Keratinocyte (primary cell): Measurements from ENCODE around the gene SELENOO. TPM values are rescaled to one million over a fixed set of nuclear protein-coding genes. Genes with fewer than 3 reads are reported as not detected.

ENCODE experiments used
- DNase-seq: peaks from one replicate; pipeline ENCODE4 v3.0.0-alpha.2; 2011; ENCODE audit warnings: low read depth, missing footprints, low spot score
- FAIRE-seq: peaks from 2 replicates; lab custom pipeline; 2011; peaks lifted over from hg19 to GRCh38; lab: Jason Lieb, UNC
- H2AFZ ChIP-seq: 2 replicates; pipeline ENCODE4 v1.6.0; 2012; ENCODE audit warnings: low read length, control low read depth, inconsistent platforms; ENCODE audit not compliant: control insufficient read depth
- H3K27ac ChIP-seq: 2 replicates; pipeline ENCODE4 v1.5.1; 2011; ENCODE audit warnings: low read length; ENCODE audit not compliant: control insufficient read depth, insufficient read depth
- H3K27me3 ChIP-seq: 3 replicates; pipeline ENCODE4 v1.6.0; 2011; ENCODE audit warnings: low read length; ENCODE audit not compliant: control insufficient read depth, insufficient read depth; ENCODE audit errors: extremely low read depth
- H3K36me3 ChIP-seq, 2 experiments: 2 replicates in 1 of 2; 3 replicates in 1 of 2; pipeline ENCODE4 v1.5.1; 2011; ENCODE audit warnings: low read length in 2 of 2, mild to moderate bottlenecking in 1 of 2; ENCODE audit not compliant: control insufficient read depth in 2 of 2, insufficient read depth in 2 of 2; ENCODE audit errors: extremely low read depth in 1 of 2
- H3K4me1 ChIP-seq: 3 replicates; pipeline ENCODE4 v1.5.1; 2011; ENCODE audit warnings: low read length; ENCODE audit not compliant: control insufficient read depth, insufficient read depth; ENCODE audit errors: extremely low read depth
- H3K4me2 ChIP-seq: 3 replicates; pipeline ENCODE4 v1.6.0; 2011; ENCODE audit warnings: low read depth, low read length; ENCODE audit not compliant: control insufficient read depth, insufficient read depth; ENCODE audit errors: extremely low read depth
- H3K4me3 ChIP-seq, 3 experiments: fragments of 200-600 bp in 1 of 3; sonication (generic) in 1 of 3; 2 replicates in 2 of 3; 3 replicates in 1 of 3; pipeline ENCODE4 v1.5.1; 2011 to 2016; ENCODE audit warnings: low read length in 3 of 3, mild to moderate bottlenecking in 3 of 3, control low read depth in 2 of 3, inconsistent platforms in 1 of 3, low read depth in 1 of 3, mixed read lengths in 1 of 3, mixed run types in 1 of 3, moderate library complexity in 1 of 3; ENCODE audit not compliant: control insufficient read depth in 2 of 3, insufficient read depth in 2 of 3; ENCODE audit errors: extremely low read depth in 1 of 3
- H3K79me2 ChIP-seq: 2 replicates; pipeline ENCODE4 v1.6.0; 2012; ENCODE audit warnings: low read length; ENCODE audit not compliant: control insufficient read depth, insufficient read depth
- H3K9ac ChIP-seq: 3 replicates; pipeline ENCODE4 v1.6.0; 2011; ENCODE audit warnings: low read length; ENCODE audit not compliant: control insufficient read depth, insufficient read depth; ENCODE audit errors: extremely low read depth
- H3K9me1 ChIP-seq: 3 replicates; pipeline ENCODE4 v1.6.0; 2011; ENCODE audit warnings: low read length; ENCODE audit not compliant: control insufficient read depth, insufficient read depth; ENCODE audit errors: extremely low read depth
- H3K9me3 ChIP-seq: 2 replicates; pipeline ENCODE4 v1.5.1; 2012; ENCODE audit warnings: low read depth, low read length; ENCODE audit not compliant: control insufficient read depth
- H4K20me1 ChIP-seq: 3 replicates; pipeline ENCODE4 v1.6.0; 2011; ENCODE audit warnings: low read length; ENCODE audit not compliant: control insufficient read depth, insufficient read depth; ENCODE audit errors: extremely low read depth
- CTCF ChIP-seq, 3 experiments: IDR thresholded peaks in 1 of 3; conservative IDR thresholded peaks in 1 of 3; optimal IDR thresholded peaks in 1 of 3; 2 replicates in 2 of 3; 3 replicates in 1 of 3; pipeline versions ENCODE3 to v1.5.1; 2011; ENCODE audit warnings: low read length in 3 of 3, mild to moderate bottlenecking in 3 of 3, moderate library complexity in 2 of 3, control low read depth in 1 of 3, inconsistent platforms in 1 of 3; ENCODE audit not compliant: insufficient read depth in 2 of 3; ENCODE audit errors: extremely low read depth in 1 of 3
- EZH2 ChIP-seq: IDR thresholded peaks from one replicate; pipeline ENCODE4 v1.6.1; 2012; ENCODE audit warnings: inconsistent platforms, mild to moderate bottlenecking, low read length, moderate library complexity
- dilution Hi-C: fragments of 300-500 bp; cut with MboI; formaldehyde crosslinking; loops from one replicate; pipeline ENCODE4 v1.7.0; 2020; ENCODE audit warnings: low sequenced_read_pairs; ENCODE audit not compliant: extremely low pct_ligation_motif_present
- polyA plus RNA-seq, 5 experiments: library from polyadenylated mRNA; depleted of rRNA in 3 of 5; stranded (reverse) in 3 of 5; stranded (forward) in 1 of 5; unstranded in 1 of 5; fragments of >200 nt; gene quantifications; 1 replicate in 1 of 5; 2 replicates in 3 of 5; 3 replicates in 1 of 5; pipeline versions ENCODE4 v1.2.1 to v1.2.3, GENCODE V29; 2011 to 2012; ENCODE audit warnings: missing spikeins in 2 of 5, low read depth in 1 of 5, low replicate concordance in 1 of 5

Gene SELENOO
- polyA plus RNA-seq, 1 donor (not counting 4 experiments of a cell fraction or from before 2014, with no cell fraction given), result 14.4 TPM

- H3K27me3 ChIP-seq, result no peaks in the 10 kb centered on the region
- peak within 1 kb of the TSS; percentile 63 to 81 (median 64) for H3K4me3 ChIP-seq
- dilution Hi-C loops, result no loop called here
- peak within 1 kb of the TSS; percentile 58 for H3K27ac ChIP-seq
- peaks cover 35% of the 10 kb centered on the region for H3K79me2 ChIP-seq
- H3K9me1 ChIP-seq, result no peaks in the 10 kb centered on the region
- DNase-seq (peak; percentile 35), FAIRE-seq (no peak)
- peaks cover 15% of the 10 kb centered on the region for H3K4me1 ChIP-seq
- H2AFZ ChIP-seq, result peak within 1 kb of the TSS; percentile 83
- H3K36me3 ChIP-seq, result peaks cover 0 to 4% of the 10 kb centered on the region in 2 experiments
- TF ChIP-seq CTCF (optimal IDR thresholded peaks at IDR 0.05 in 1 of 3, IDR thresholded peaks at IDR 0.05 in 1 of 3, conservative IDR thresholded peaks at IDR 0.05 in 1 of 3; ENCODE audit: extremely low read depth in 1 of 3, insufficient read depth in 2 of 3, low read length in 3 of 3) (no peak), EZH2 (no peak)
- peaks cover 3% of the 10 kb centered on the region for H4K20me1 ChIP-seq
- H3K9ac ChIP-seq, result peak within 1 kb of the TSS; percentile 82
- peak within 1 kb of the TSS; percentile 78 for H3K4me2 ChIP-seq
- no peaks in the 10 kb centered on the region for H3K9me3 ChIP-seq
These were observed 15.3 kb upstream of the SELENOO start, which contains the start of gene TRABD for GRCh38 chr22:50185375-50186087. Gene TRABD (plus strand): TSS chr22:50185913. CDS start chr22:50193061, 7,148 bp downstream.

GRCh38 chr22:50186181-50186714, 14.6 kb upstream of the SELENOO start:
- Histone ChIP-seq H4K20me1 (peaks cover 3% of the 10 kb centered on the region), H3K4me2 (peak overlapping the region; percentile 78), H3K4me3 (peak overlapping the region; percentile 62 to 81 (median 64)), H3K4me1 (peaks cover 21% of the 10 kb centered on the region), H3K27ac (peak overlapping the region; percentile 58), H3K36me3 (peaks cover 3 to 4% of the 10 kb centered on the region in 2 experiments), H3K79me2 (peaks cover 40% of the 10 kb centered on the region), H3K9me1 (no peaks in the 10 kb centered on the region), H3K9ac (peak overlapping the region; percentile 82), H3K9me3 (no peaks in the 10 kb centered on the region), H2AFZ (no peak overlapping the region), H3K27me3 (no peaks in the 10 kb centered on the region)
- dilution Hi-C loops, result no loop called here
- FAIRE-seq (no peak), DNase-seq (no peak)
- no peak for TF ChIP-seq CTCF (optimal IDR thresholded peaks at IDR 0.05 in 1 of 3, IDR thresholded peaks at IDR 0.05 in 1 of 3, conservative IDR thresholded peaks at IDR 0.05 in 1 of 3; ENCODE audit: extremely low read depth in 1 of 3, insufficient read depth in 2 of 3, low read length in 3 of 3)
- no peak for TF ChIP-seq EZH2
